ENCODE results near the gene C11orf24.

DNA sequence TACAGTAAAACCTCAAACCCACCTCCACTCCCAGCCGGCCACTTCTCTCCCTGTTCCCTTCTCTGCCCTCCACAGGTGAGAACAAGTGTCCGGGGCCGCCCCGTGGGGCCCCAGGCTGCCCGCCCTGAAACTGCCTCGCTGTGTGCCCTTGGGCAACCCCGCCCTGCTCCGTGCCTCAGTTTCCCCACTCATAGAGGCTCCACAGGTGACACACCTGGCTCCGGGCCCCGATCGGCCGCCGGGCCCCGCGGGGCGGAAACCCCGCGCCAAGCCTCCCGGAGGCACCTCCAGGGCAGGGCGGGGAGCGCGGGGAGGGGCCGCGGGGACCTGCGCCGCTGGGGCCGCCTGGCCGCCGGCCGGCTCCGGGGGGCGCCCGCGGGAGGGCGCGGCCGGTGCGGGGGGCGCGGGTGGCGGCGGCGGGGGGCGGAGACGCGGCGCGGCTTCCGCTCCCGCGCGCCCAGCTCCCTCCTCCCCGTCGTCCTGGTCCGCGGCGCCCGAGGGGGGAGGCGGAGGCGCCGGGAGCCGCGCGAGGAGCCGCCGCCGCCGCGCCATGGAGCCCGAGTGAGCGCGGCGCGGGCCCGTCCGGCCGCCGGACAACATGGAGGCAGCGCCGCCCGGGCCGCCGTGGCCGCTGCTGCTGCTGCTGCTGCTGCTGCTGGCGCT lies 40.5 kb upstream of the C11orf24 start, which contains the start of gene LRP5:
- TF ChIP-seq, protein P1, sequence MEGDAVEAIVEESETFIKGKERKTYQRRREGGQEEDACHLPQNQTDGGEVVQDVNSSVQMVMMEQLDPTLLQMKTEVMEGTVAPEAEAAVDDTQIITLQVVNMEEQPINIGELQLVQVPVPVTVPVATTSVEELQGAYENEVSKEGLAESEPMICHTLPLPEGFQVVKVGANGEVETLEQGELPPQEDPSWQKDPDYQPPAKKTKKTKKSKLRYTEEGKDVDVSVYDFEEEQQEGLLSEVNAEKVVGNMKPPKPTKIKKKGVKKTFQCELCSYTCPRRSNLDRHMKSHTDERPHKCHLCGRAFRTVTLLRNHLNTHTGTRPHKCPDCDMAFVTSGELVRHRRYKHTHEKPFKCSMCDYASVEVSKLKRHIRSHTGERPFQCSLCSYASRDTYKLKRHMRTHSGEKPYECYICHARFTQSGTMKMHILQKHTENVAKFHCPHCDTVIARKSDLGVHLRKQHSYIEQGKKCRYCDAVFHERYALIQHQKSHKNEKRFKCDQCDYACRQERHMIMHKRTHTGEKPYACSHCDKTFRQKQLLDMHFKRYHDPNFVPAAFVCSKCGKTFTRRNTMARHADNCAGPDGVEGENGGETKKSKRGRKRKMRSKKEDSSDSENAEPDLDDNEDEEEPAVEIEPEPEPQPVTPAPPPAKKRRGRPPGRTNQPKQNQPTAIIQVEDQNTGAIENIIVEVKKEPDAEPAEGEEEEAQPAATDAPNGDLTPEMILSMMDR (IDR thresholded peaks at IDR 0.05), result no peak
- TF ChIP-seq, protein P2, sequence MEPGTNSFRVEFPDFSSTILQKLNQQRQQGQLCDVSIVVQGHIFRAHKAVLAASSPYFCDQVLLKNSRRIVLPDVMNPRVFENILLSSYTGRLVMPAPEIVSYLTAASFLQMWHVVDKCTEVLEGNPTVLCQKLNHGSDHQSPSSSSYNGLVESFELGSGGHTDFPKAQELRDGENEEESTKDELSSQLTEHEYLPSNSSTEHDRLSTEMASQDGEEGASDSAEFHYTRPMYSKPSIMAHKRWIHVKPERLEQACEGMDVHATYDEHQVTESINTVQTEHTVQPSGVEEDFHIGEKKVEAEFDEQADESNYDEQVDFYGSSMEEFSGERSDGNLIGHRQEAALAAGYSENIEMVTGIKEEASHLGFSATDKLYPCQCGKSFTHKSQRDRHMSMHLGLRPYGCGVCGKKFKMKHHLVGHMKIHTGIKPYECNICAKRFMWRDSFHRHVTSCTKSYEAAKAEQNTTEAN (CRISPR knock-in tag; IDR thresholded peaks at IDR 0.05), result no peak
- TF ChIP-seq SP1 (CRISPR knock-in tag; conservative IDR thresholded peaks at IDR 0.05), result no peak
- TF ChIP-seq ATF1 (CRISPR knock-in tag; IDR thresholded peaks at IDR 0.05), result no peak
- TF ChIP-seq, protein P3, sequence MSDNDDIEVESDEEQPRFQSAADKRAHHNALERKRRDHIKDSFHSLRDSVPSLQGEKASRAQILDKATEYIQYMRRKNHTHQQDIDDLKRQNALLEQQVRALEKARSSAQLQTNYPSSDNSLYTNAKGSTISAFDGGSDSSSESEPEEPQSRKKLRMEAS (CRISPR knock-in tag; IDR thresholded peaks at IDR 0.05), result no peak
- TF ChIP-seq, protein P4, sequence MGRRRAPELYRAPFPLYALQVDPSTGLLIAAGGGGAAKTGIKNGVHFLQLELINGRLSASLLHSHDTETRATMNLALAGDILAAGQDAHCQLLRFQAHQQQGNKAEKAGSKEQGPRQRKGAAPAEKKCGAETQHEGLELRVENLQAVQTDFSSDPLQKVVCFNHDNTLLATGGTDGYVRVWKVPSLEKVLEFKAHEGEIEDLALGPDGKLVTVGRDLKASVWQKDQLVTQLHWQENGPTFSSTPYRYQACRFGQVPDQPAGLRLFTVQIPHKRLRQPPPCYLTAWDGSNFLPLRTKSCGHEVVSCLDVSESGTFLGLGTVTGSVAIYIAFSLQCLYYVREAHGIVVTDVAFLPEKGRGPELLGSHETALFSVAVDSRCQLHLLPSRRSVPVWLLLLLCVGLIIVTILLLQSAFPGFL (CRISPR knock-in tag; IDR thresholded peaks at IDR 0.05; ENCODE audit: borderline replicate concordance), result no peak
- TF ChIP-seq ETV6 (CRISPR knock-in tag; IDR thresholded peaks at IDR 0.05), result no peak
- no peak for TF ChIP-seq TP53 (CRISPR knock-in tag; IDR thresholded peaks at IDR 0.05)
- TF ChIP-seq GABPB1 (CRISPR knock-in tag; IDR thresholded peaks at IDR 0.05), result no peak
- no peak for TF ChIP-seq CBFB (CRISPR knock-in tag; IDR thresholded peaks at IDR 0.05; ENCODE audit: low read depth)
- no peak for TF ChIP-seq ESRRA (CRISPR knock-in tag; IDR thresholded peaks at IDR 0.05; ENCODE audit: borderline replicate concordance)

Data from WTC11 (cell line).